Dendritic cell treated with granulocyte-macrophage colony-stimulating factor and Interleukin-4, amounts not matched to agents 40 ng/mL and 50 ng/mL, for 4 days (primary cell): ENCODE data around the gene VEZT.
"Not testable (repeated sequence)": the region's sequence is repeated elsewhere in the genome, so short reads cannot be mapped to it uniquely, and the experiment has no call there.

Experiments used
- H3K27ac Mint-ChIP-seq: one replicate; pipeline ENCODE4 v1.8.0; 2022; ENCODE audit warnings: mild to moderate bottlenecking, mixed read lengths
- H3K27me3 Mint-ChIP-seq: one replicate; pipeline ENCODE4 v1.8.0; 2022; ENCODE audit warnings: mild to moderate bottlenecking, mixed read lengths
- H3K36me3 Mint-ChIP-seq: one replicate; pipeline ENCODE4 v1.8.0; 2022; ENCODE audit warnings: low read depth, mixed read lengths
- H3K4me1 Mint-ChIP-seq: one replicate; pipeline ENCODE4 v1.8.0; 2022; ENCODE audit warnings: low read depth, mixed read lengths
- H3K4me3 Mint-ChIP-seq: one replicate; pipeline ENCODE4 v1.8.0; 2022; ENCODE audit warnings: mild to moderate bottlenecking, moderate library complexity, mixed read lengths
- H3K9me3 Mint-ChIP-seq: one replicate; pipeline ENCODE4 v1.8.0; 2022; ENCODE audit warnings: mixed read lengths
- intact Hi-C: fragments of 100-400 bp; cut with micrococcal nuclease; formaldehyde crosslinking; loops from one replicate; pipeline ENCODE4 v1.15.0; 2022

Gene VEZT

GRCh38 chr12:95220190-95220589, 2.6 kb downstream of the VEZT start:
- H3K36me3 Mint-ChIP-seq: peaks cover 40% of the 10 kb centered on the region
- no peaks in the 10 kb centered on the region for H3K9me3 Mint-ChIP-seq
- no peak overlapping the region for H3K4me3 Mint-ChIP-seq
- H3K27me3 Mint-ChIP-seq: no peaks in the 10 kb centered on the region
- intact Hi-C loops: no loop called here
- no peak overlapping the region for H3K27ac Mint-ChIP-seq
- peaks cover 28% of the 10 kb centered on the region for H3K4me1 Mint-ChIP-seq

- intact Hi-C loops: no loop called here
- Mint-ChIP-seq H3K36me3 (peaks cover 44% of the 10 kb centered on the region), H3K27ac (no peak overlapping the region), H3K4me1 (peaks cover 23% of the 10 kb centered on the region), H3K9me3 (no peaks in the 10 kb centered on the region), H3K4me3 (no peak overlapping the region), H3K27me3 (no peaks in the 10 kb centered on the region)
Observed at GRCh38 chr12:95220726-95221125, 3.1 kb downstream of the VEZT start.

DNA sequence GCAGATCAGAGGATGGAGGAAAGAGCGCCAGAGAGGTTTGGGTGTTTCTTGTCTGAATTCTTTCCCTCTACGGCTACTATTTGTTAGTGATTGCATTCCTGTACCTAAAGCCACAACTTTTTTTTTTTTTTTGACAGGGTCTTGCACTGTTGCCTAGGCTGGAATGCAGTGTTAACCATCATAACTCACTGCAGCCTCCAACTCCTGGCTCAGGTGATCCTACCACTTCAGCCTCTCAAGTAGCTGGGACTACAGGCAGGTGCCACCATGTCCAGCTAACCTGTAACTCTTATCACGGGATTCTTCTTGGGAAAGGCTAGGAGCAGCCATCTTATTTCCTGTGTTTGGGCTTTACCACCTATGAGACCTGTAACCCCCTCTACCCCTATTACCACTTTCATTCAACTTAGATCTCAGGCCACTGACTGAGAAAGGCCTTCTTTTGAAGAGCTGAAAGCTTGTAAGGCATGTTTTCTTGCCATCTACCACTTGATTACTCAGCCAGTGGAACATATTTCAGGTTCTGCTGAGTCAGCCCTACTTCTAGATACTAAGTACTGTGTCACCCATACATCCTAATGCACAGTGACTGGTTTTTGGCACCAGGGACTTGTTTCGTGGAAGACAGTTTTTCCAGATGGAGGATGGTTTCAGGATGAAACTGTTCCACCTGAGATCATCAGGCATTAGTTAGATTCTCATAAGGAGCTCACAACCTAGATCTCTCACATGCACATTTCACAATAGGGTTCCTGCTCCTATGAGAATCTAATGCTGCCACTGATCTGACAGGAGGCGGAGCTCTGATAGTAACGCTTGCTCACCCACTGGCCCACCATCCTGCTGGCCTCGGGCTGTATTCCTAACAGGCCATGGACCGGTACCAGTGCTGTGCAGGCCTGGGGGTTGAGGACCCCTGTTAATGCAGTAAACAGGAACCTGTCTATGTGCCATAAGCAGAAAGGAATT, 6.9 kb downstream of the VEZT start:
- peaks cover 27% of the 10 kb centered on the region for H3K36me3 Mint-ChIP-seq
- no peaks in the 10 kb centered on the region for H3K9me3 Mint-ChIP-seq
- peaks cover 15% of the 10 kb centered on the region for H3K4me1 Mint-ChIP-seq
- no peak overlapping the region for H3K4me3 Mint-ChIP-seq
- H3K27ac Mint-ChIP-seq: no peak overlapping the region
- no peaks in the 10 kb centered on the region for H3K27me3 Mint-ChIP-seq
- intact Hi-C loops: no loop called here

- no peaks in the 10 kb centered on the region for H3K27me3 Mint-ChIP-seq
- no peak overlapping the region for H3K27ac Mint-ChIP-seq
- peaks cover 20% of the 10 kb centered on the region for H3K36me3 Mint-ChIP-seq
- intact Hi-C loops: no loop called here
- H3K4me1 Mint-ChIP-seq: peaks cover 7% of the 10 kb centered on the region
- H3K9me3 Mint-ChIP-seq: no peaks in the 10 kb centered on the region
- no peak overlapping the region for H3K4me3 Mint-ChIP-seq
Observed at GRCh38 chr12:95225645-95226212, 8.1 kb downstream of the VEZT start.

GRCh38 chr12:95227818-95228356, 10.3 kb downstream of the VEZT start:
- Mint-ChIP-seq H3K9me3 (no peaks in the 10 kb centered on the region), H3K4me3 (no peak overlapping the region), H3K27me3 (no peaks in the 10 kb centered on the region), H3K4me1 (peaks cover 7% of the 10 kb centered on the region), H3K27ac (no peak overlapping the region), H3K36me3 (peaks cover 20% of the 10 kb centered on the region)
- intact Hi-C loops: no loop called here

- no peaks in the 10 kb centered on the region for H3K27me3 Mint-ChIP-seq
- peaks cover 20% of the 10 kb centered on the region for H3K36me3 Mint-ChIP-seq
- intact Hi-C loops: no loop called here
- peaks cover 7% of the 10 kb centered on the region for H3K4me1 Mint-ChIP-seq
- H3K27ac Mint-ChIP-seq: no peak overlapping the region
- H3K4me3 Mint-ChIP-seq: no peak overlapping the region
- no peaks in the 10 kb centered on the region for H3K9me3 Mint-ChIP-seq
Observed at GRCh38 chr12:95228617-95229016, 11.0 kb downstream of the VEZT start.

DNA sequence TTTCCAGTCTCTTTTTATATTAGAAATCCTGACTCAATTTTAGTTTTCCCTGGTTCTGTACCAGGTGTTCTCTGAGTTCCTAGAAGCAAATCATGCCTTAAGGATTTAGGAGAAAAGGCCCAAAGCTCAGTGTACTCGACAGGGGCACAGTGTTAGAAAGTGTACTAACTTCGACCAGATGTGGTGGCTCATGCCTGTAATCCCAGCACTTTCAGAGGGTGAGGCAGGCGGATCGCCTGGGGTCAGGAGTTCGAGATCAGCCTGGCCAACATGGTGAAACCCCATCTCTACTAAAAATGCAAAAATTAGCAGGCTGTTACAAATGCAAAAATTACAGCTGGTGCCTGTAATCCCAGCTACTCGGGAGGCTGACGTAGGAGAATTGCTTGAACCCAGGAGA, 12.0 kb downstream of the VEZT start:
- intact Hi-C loops: loop anchor here (5.0 kb wide), 1 partner anchor 303 kb away; no protein-coding TSS in a partner anchor
- Mint-ChIP-seq H3K27ac (no peak overlapping the region), H3K4me1 (peaks cover 7% of the 10 kb centered on the region), H3K9me3 (no peaks in the 10 kb centered on the region), H3K4me3 (no peak overlapping the region), H3K27me3 (no peaks in the 10 kb centered on the region), H3K36me3 (peaks cover 16% of the 10 kb centered on the region)

- H3K4me3 Mint-ChIP-seq: no peak overlapping the region
- H3K27me3 Mint-ChIP-seq: no peaks in the 10 kb centered on the region
- peaks cover 7% of the 10 kb centered on the region for H3K4me1 Mint-ChIP-seq
- H3K36me3 Mint-ChIP-seq: peaks cover 12% of the 10 kb centered on the region
- no peak overlapping the region for H3K27ac Mint-ChIP-seq
- H3K9me3 Mint-ChIP-seq: no peaks in the 10 kb centered on the region
- intact Hi-C loops: loop anchor here (5.0 kb wide), 1 partner anchor 302 kb away; no protein-coding TSS in a partner anchor
Observed at GRCh38 chr12:95230313-95230712, 12.7 kb downstream of the VEZT start.

- no peaks in the 10 kb centered on the region for H3K9me3 Mint-ChIP-seq
- H3K27me3 Mint-ChIP-seq: no peaks in the 10 kb centered on the region
- no peak overlapping the region for H3K4me3 Mint-ChIP-seq
- intact Hi-C loops: loop anchor here (5.0 kb wide), 1 partner anchor 301 kb away; no protein-coding TSS in a partner anchor
- H3K36me3 Mint-ChIP-seq: peaks cover 16% of the 10 kb centered on the region
- H3K27ac Mint-ChIP-seq: no peak overlapping the region
- H3K4me1 Mint-ChIP-seq: peaks cover 7% of the 10 kb centered on the region
Observed at GRCh38 chr12:95231190-95231589, 13.6 kb downstream of the VEZT start.

- intact Hi-C loops: loop anchor here (5.0 kb wide), 1 partner anchor 298 kb away; no protein-coding TSS in a partner anchor
- not testable (repeated sequence) for H3K4me1 Mint-ChIP-seq, H3K9me3 Mint-ChIP-seq, H3K27me3 Mint-ChIP-seq, H3K27ac Mint-ChIP-seq, H3K4me3 Mint-ChIP-seq
- H3K36me3 Mint-ChIP-seq: peaks cover 19% of the 10 kb centered on the region
Observed at GRCh38 chr12:95234187-95234586, 16.6 kb downstream of the VEZT start.

- H3K27ac Mint-ChIP-seq, H3K27me3 Mint-ChIP-seq, H3K4me3 Mint-ChIP-seq, intact Hi-C loops, H3K4me1 Mint-ChIP-seq, H3K9me3 Mint-ChIP-seq: not testable (repeated sequence)
- peaks cover 19% of the 10 kb centered on the region for H3K36me3 Mint-ChIP-seq
Observed at GRCh38 chr12:95235621-95236020, 18.0 kb downstream of the VEZT start.

DNA sequence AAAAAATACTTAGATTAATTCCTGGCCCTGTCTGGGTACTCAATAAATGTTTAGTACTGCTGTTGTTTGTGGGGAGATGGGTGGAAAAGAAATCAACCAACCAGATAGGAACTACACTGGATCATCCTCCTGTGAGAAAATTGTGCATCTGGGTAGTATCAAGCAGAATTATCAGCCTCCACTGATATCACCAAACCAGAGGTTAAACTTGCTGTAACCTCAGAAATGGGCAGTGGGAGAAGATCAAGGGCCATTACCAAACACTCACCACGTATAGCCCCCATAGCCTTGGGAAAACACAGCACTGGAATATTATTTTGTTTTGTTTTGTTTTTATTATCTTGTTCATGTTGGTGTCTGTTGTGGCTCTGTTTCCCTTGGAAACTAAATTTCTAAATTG, 19.7 kb downstream of the VEZT start:
- H3K27me3 Mint-ChIP-seq: no peaks in the 10 kb centered on the region
- H3K27ac Mint-ChIP-seq: no peak overlapping the region
- peaks cover 23% of the 10 kb centered on the region for H3K36me3 Mint-ChIP-seq
- intact Hi-C loops: no loop called here
- H3K4me1 Mint-ChIP-seq: peaks cover 9% of the 10 kb centered on the region
- H3K9me3 Mint-ChIP-seq: no peaks in the 10 kb centered on the region
- H3K4me3 Mint-ChIP-seq: no peak overlapping the region

DNA sequence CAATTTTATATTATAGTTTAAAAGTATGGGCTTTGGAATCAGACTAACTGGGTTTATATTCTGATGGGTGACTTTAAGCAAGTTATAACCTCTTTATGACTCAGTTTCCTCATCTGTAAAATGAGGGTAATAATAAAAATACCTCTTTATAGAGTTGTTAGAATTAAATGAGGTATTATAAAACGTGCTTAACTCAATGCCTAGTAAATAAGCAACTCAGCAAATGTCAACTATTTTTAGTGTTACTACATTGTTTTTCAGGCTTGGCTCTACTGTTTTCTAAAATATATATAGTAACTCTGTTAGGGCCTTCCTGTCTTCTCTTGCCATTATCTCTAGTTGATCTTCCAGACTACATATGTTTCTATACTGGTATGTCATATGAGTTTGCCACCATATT, 20.5 kb downstream of the VEZT start:
- H3K4me1 Mint-ChIP-seq: peaks cover 9% of the 10 kb centered on the region

GRCh38 chr12:95239216-95239615, 21.6 kb downstream of the VEZT start:
- Mint-ChIP-seq H3K9me3 (no peaks in the 10 kb centered on the region), H3K27ac (no peak overlapping the region), H3K4me1 (peaks cover 9% of the 10 kb centered on the region), H3K27me3 (no peaks in the 10 kb centered on the region), H3K4me3 (no peak overlapping the region), H3K36me3 (peaks cover 34% of the 10 kb centered on the region)
- intact Hi-C loops: no loop called here

More for the DNA sequence above, 20.5 kb downstream of the VEZT start:
- Mint-ChIP-seq H3K27ac (no peak overlapping the region), H3K36me3 (peaks cover 29% of the 10 kb centered on the region), H3K27me3 (no peaks in the 10 kb centered on the region), H3K9me3 (no peaks in the 10 kb centered on the region), H3K4me3 (no peak overlapping the region)
- intact Hi-C loops: no loop called here
